SK-N-SH (cell line): ENCODE measurements around the gene ARHGEF28.

Experiments
- EZH2phosphoT487 ChIP-seq: fragments of 200-600 bp; sonication (generic); IDR thresholded peaks from 2 replicates; pipeline ENCODE4 v1.6.1; 2017; ENCODE audit warnings: low read depth, mixed run types, mild to moderate bottlenecking, antibody characterized with exemption, moderate library complexity, borderline replicate concordance
- MXI1 ChIP-seq: IDR thresholded peaks from 2 replicates; pipeline ENCODE4 v1.6.1; 2012; ENCODE audit warnings: mild to moderate bottlenecking, low read depth, low read length, improper control_type of control experiment
- NRF1 ChIP-seq: IDR thresholded peaks from 2 replicates; pipeline ENCODE4 v1.6.1; 2012; ENCODE audit warnings: low read depth, mild to moderate bottlenecking, low read length
- POLR2AphosphoS5 ChIP-seq: IDR thresholded peaks from 2 replicates; pipeline ENCODE4 v1.6.1; 2012; ENCODE audit warnings: low read depth, low read length
- RAD21 ChIP-seq: IDR thresholded peaks from 2 replicates; pipeline ENCODE4 v1.6.1; 2012; ENCODE audit warnings: mild to moderate bottlenecking, low read length
- RFX5 ChIP-seq: IDR thresholded peaks from 2 replicates; pipeline ENCODE4 v1.6.1; 2012; ENCODE audit warnings: mild to moderate bottlenecking, improper control_type of control experiment, low read length
- SMC3 ChIP-seq: IDR thresholded peaks from 2 replicates; pipeline ENCODE4 v1.6.1; 2012; ENCODE audit warnings: low read depth, low read length, improper control_type of control experiment
- YY1 ChIP-seq: IDR thresholded peaks from 2 replicates; pipeline ENCODE4 v1.4.0; 2012; ENCODE audit warnings: low read depth, mild to moderate bottlenecking
- TF ChIP-seq, protein P1 (sequence below): IDR thresholded peaks from 2 replicates; pipeline ENCODE4 v1.4.0; 2012; ENCODE audit warnings: low read depth, borderline replicate concordance
- TF ChIP-seq, protein P2 (sequence below): fragments of 200-600 bp; sonication (generic); IDR thresholded peaks from 2 replicates; pipeline ENCODE4 v1.6.1; 2017; ENCODE audit warnings: antibody characterized with exemption, mild to moderate bottlenecking, moderate library complexity
- TF ChIP-seq, protein P3 (sequence below): IDR thresholded peaks from 2 replicates; pipeline ENCODE4 v1.6.1; 2012; ENCODE audit warnings: mild to moderate bottlenecking, low read depth, low read length, moderate library complexity

DNA sequence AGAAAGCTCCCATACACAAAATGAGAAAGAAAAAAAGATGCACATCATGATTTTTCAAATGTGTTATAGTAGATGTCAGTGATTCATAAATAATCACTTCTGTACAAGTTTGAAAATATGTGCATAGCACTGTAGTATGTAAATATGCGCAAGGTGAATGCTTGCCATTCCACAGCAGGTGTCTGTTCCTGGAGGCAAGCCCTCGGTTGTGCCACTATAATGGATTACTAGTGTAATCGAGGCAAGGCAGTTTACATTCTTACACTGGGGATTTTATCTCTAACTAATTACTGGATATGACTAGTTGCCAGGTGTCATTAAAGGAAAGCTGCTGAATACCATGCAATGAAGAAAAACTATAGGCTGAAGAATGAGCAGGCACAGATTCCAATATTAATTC is 93.6 kb downstream of the ARHGEF28 start:
- TF ChIP-seq, protein P1, sequence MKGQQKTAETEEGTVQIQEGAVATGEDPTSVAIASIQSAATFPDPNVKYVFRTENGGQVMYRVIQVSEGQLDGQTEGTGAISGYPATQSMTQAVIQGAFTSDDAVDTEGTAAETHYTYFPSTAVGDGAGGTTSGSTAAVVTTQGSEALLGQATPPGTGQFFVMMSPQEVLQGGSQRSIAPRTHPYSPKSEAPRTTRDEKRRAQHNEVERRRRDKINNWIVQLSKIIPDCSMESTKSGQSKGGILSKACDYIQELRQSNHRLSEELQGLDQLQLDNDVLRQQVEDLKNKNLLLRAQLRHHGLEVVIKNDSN = no peak
- no peak for TF ChIP-seq NRF1
- TF ChIP-seq, protein P2, sequence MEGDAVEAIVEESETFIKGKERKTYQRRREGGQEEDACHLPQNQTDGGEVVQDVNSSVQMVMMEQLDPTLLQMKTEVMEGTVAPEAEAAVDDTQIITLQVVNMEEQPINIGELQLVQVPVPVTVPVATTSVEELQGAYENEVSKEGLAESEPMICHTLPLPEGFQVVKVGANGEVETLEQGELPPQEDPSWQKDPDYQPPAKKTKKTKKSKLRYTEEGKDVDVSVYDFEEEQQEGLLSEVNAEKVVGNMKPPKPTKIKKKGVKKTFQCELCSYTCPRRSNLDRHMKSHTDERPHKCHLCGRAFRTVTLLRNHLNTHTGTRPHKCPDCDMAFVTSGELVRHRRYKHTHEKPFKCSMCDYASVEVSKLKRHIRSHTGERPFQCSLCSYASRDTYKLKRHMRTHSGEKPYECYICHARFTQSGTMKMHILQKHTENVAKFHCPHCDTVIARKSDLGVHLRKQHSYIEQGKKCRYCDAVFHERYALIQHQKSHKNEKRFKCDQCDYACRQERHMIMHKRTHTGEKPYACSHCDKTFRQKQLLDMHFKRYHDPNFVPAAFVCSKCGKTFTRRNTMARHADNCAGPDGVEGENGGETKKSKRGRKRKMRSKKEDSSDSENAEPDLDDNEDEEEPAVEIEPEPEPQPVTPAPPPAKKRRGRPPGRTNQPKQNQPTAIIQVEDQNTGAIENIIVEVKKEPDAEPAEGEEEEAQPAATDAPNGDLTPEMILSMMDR = no peak
- no peak for TF ChIP-seq POLR2AphosphoS5
- TF ChIP-seq RFX5 = no peak
- TF ChIP-seq, protein P3, sequence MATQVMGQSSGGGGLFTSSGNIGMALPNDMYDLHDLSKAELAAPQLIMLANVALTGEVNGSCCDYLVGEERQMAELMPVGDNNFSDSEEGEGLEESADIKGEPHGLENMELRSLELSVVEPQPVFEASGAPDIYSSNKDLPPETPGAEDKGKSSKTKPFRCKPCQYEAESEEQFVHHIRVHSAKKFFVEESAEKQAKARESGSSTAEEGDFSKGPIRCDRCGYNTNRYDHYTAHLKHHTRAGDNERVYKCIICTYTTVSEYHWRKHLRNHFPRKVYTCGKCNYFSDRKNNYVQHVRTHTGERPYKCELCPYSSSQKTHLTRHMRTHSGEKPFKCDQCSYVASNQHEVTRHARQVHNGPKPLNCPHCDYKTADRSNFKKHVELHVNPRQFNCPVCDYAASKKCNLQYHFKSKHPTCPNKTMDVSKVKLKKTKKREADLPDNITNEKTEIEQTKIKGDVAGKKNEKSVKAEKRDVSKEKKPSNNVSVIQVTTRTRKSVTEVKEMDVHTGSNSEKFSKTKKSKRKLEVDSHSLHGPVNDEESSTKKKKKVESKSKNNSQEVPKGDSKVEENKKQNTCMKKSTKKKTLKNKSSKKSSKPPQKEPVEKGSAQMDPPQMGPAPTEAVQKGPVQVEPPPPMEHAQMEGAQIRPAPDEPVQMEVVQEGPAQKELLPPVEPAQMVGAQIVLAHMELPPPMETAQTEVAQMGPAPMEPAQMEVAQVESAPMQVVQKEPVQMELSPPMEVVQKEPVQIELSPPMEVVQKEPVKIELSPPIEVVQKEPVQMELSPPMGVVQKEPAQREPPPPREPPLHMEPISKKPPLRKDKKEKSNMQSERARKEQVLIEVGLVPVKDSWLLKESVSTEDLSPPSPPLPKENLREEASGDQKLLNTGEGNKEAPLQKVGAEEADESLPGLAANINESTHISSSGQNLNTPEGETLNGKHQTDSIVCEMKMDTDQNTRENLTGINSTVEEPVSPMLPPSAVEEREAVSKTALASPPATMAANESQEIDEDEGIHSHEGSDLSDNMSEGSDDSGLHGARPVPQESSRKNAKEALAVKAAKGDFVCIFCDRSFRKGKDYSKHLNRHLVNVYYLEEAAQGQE = no peak
- TF ChIP-seq SMC3 = no peak
- no peak for TF ChIP-seq YY1
- no peak for TF ChIP-seq EZH2phosphoT487
- TF ChIP-seq MXI1 = no peak
- no peak for TF ChIP-seq RAD21
